K562 (cell line): ENCODE results near the gene IRF2BP2. TPM values are rescaled to one million over a fixed set of nuclear protein-coding genes. Genes with fewer than 3 reads are reported as not detected.
A peak's percentile ranks its signal among the peaks of the same experiment; 100 is the strongest.

Source experiments
- CBFB ChIP-seq: sonication (generic); formaldehyde crosslinking; IDR thresholded peaks from 2 replicates; pipeline ENCODE4 v1.4.0; 2020; ENCODE audit warnings: mild to moderate bottlenecking, missing genetic modification reagents
- CHAMP1 ChIP-seq: fragments of 450-650 bp; IDR thresholded peaks from 2 replicates; pipeline ENCODE4 v1.6.1; 2016; ENCODE audit warnings: mild to moderate bottlenecking
- CREM ChIP-seq: IDR thresholded peaks from 2 replicates; pipeline ENCODE4 v1.6.1; 2014; ENCODE audit warnings: antibody characterized with exemption, low read depth
- E2F5 ChIP-seq: sonication (generic); formaldehyde crosslinking; IDR thresholded peaks from 2 replicates; pipeline ENCODE4 v1.8.0; 2022; ENCODE audit warnings: mild to moderate bottlenecking, missing genetic modification reagents
- MCM5 ChIP-seq: fragments of 450-650 bp; IDR thresholded peaks from 2 replicates; pipeline ENCODE4 v1.6.1; 2016; ENCODE audit warnings: low read depth
- NCOA6 ChIP-seq: fragments of 450-650 bp; IDR thresholded peaks from 2 replicates; pipeline ENCODE4 v1.6.1; 2017; ENCODE audit warnings: mild to moderate bottlenecking
- POLR3A ChIP-seq: IDR thresholded peaks from 2 replicates; pipeline ENCODE4 v1.6.1; 2011; ENCODE audit warnings: borderline replicate concordance, mild to moderate bottlenecking, moderate library complexity; ENCODE audit not compliant: insufficient read length, insufficient read depth; ENCODE audit errors: extremely low read depth
- PTRF ChIP-seq: fragments of 450-650 bp; IDR thresholded peaks from 2 replicates; pipeline ENCODE4 v1.6.1; 2016; ENCODE audit warnings: mild to moderate bottlenecking, missing genetic modification characterization, missing compliant biosample characterization
- SAP30 ChIP-seq: fragments of 200-600 bp; sonication (generic); IDR thresholded peaks from 2 replicates; pipeline ENCODE4 v1.6.1; 2012; ENCODE audit warnings: borderline replicate concordance, low read depth, mild to moderate bottlenecking, moderate library complexity, low read length, control low read depth, inconsistent platforms; ENCODE audit not compliant: insufficient read depth, poor library complexity, severe bottlenecking
- SFPQ ChIP-seq: fragments of 200-400 bp; formaldehyde crosslinking; IDR thresholded peaks from 2 replicates; pipeline ENCODE4 v1.6.1; 2017; ENCODE audit warnings: mild to moderate bottlenecking, low read depth, low read length, moderate library complexity
- SMAD4 ChIP-seq: fragments of 250-450 bp; sonication (Bioruptor Pico); conservative IDR thresholded peaks from 2 replicates; pipeline ENCODE4 v1.8.0; 2021; ENCODE audit warnings: inconsistent platforms, mild to moderate bottlenecking, moderate library complexity
- TARDBP ChIP-seq: fragments of 450-650 bp; IDR thresholded peaks from 2 replicates; pipeline ENCODE4 v1.6.1; 2016
- U2AF1 ChIP-seq: fragments of 200-400 bp; formaldehyde crosslinking; optimal IDR thresholded peaks from 2 replicates; pipeline ENCODE3; 2017; ENCODE audit warnings: mild to moderate bottlenecking, low read depth, low read length, moderate library complexity
- ZKSCAN1 ChIP-seq: fragments of 150-350 bp; IDR thresholded peaks from 2 replicates; pipeline ENCODE4 v1.6.1; 2016; ENCODE audit warnings: low read depth, low read length
- polyA plus RNA-seq, 8 experiments: library from polyadenylated mRNA; depleted of rRNA in 4 of 8; stranded (reverse) in 5 of 8; unstranded in 3 of 8; fragments of >200 nt; fragmentation: Nextera tagmentation in 2 of 8; fragmentation: Illumina TruSeq in 1 of 8; extraction: Ambion mirVana in 2 of 8; extraction: Trizol in 1 of 8; gene quantifications; 2 replicates each; pipeline versions ENCODE4 v1.2.1 to v1.2.3, GENCODE V29; 2011 to 2014; ENCODE audit warnings: inconsistent platforms in 1 of 8, missing spikeins in 1 of 8
- total RNA-seq, 7 experiments: library from RNA; depleted of rRNA in 6 of 7; stranded (reverse); fragments of >200 nt in 6 of 7; fragmentation: Illumina TruSeq in 2 of 7; extraction: Trizol in 2 of 7; gene quantifications; 2 replicates each; pipeline versions ENCODE4 v1.2.1 to v1.2.3, GENCODE V29; 2011 to 2021; ENCODE audit warnings: low replicate concordance in 1 of 7
- TF ChIP-seq, protein P1 (sequence below): sonication (generic); formaldehyde crosslinking; IDR thresholded peaks from 2 replicates; pipeline ENCODE4 v1.8.0; 2022; ENCODE audit warnings: mild to moderate bottlenecking, missing genetic modification reagents

The IRF2BP2 gene
- total and polyA plus RNA-seq, 9 of the 15 experiments (the other 6 are each of a cell fraction or from before 2014, with no cell fraction given), result 7.7 to 68.6 (median 22.1) TPM

DNA sequence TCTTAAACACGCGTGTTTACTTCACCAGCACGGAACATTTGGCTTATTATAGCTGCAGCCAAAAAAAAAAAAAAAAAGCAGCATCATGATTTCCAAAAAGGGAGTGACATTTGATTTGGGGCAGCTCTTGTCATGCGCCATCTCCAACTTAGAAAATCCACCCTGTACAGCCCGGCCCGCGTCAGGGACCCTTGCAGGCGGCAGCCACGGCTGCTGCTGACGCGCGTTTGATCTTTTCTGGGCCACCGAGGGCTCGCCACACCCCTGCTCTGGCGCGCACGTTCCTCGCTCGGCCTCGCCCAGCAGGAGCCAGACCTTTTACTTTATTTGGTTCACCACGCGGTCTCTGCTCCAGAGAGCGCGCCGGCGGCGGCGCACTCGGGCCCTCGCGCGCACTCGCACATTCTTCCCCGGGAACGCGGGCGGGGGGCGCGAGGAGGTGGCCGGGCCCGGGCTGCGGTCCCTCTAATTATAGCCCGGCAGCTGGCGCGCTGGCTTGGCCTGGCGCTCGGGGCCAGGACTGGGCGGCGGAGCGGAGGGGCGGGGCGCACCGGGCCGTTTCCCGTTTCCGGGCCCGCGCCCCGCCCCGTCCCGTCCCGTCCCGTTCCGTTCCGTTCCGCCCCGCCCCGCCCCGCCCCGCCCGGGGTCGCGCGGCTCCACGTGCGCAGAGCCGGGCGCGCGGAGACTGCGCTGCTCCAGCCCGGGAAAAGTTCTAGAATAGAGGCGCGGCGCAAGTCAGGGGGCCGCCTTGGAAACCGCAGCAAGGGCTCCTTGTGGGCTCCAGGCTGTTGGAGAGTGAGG, 10.2 kb downstream of the IRF2BP2 start (continued):
- TF ChIP-seq, protein P1, sequence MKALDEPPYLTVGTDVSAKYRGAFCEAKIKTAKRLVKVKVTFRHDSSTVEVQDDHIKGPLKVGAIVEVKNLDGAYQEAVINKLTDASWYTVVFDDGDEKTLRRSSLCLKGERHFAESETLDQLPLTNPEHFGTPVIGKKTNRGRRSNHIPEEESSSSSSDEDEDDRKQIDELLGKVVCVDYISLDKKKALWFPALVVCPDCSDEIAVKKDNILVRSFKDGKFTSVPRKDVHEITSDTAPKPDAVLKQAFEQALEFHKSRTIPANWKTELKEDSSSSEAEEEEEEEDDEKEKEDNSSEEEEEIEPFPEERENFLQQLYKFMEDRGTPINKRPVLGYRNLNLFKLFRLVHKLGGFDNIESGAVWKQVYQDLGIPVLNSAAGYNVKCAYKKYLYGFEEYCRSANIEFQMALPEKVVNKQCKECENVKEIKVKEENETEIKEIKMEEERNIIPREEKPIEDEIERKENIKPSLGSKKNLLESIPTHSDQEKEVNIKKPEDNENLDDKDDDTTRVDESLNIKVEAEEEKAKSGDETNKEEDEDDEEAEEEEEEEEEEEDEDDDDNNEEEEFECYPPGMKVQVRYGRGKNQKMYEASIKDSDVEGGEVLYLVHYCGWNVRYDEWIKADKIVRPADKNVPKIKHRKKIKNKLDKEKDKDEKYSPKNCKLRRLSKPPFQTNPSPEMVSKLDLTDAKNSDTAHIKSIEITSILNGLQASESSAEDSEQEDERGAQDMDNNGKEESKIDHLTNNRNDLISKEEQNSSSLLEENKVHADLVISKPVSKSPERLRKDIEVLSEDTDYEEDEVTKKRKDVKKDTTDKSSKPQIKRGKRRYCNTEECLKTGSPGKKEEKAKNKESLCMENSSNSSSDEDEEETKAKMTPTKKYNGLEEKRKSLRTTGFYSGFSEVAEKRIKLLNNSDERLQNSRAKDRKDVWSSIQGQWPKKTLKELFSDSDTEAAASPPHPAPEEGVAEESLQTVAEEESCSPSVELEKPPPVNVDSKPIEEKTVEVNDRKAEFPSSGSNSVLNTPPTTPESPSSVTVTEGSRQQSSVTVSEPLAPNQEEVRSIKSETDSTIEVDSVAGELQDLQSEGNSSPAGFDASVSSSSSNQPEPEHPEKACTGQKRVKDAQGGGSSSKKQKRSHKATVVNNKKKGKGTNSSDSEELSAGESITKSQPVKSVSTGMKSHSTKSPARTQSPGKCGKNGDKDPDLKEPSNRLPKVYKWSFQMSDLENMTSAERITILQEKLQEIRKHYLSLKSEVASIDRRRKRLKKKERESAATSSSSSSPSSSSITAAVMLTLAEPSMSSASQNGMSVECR (CRISPR knock-in tag), result peak; percentile 92
- TF ChIP-seq CREM (peak; percentile 66), SAP30 (peak; percentile 44), SMAD4 (peak; percentile 92), POLR3A (no peak), NCOA6 (peak; percentile 38; the same call in 1 of the 2 replicates), MCM5 (no peak), SFPQ (no peak), CBFB (CRISPR knock-in tag) (no peak), TARDBP (peak; percentile 76), E2F5 (CRISPR knock-in tag) (no peak), CHAMP1 (no peak), PTRF (tag) (no peak), U2AF1 (peak; percentile 91), ZKSCAN1 (no peak)
